Fibroblast of villous mesenchyme (primary cell): Measurements from ENCODE around the gene EP400. TPM values are rescaled to one million over a fixed set of nuclear protein-coding genes. Genes with fewer than 3 reads are reported as not detected.

Source experiments
- DNase-seq: peaks from one replicate; pipeline ENCODE4 v3.0.0-alpha.2; 2010; ENCODE audit warnings: low read depth
- H3K4me3 ChIP-seq: 2 replicates; pipeline ENCODE4 v1.5.1; 2011; ENCODE audit warnings: low read depth, mild to moderate bottlenecking, low read length
- CTCF ChIP-seq: IDR thresholded peaks from 2 replicates; pipeline ENCODE4 v1.5.1; 2012; ENCODE audit warnings: low read depth, mild to moderate bottlenecking, low read length; ENCODE audit not compliant: insufficient read depth
- total RNA-seq: library from RNA; depleted of rRNA; stranded (reverse); fragments of >200 nt; gene quantifications from 2 replicates; pipeline ENCODE4 v1.2.3, GENCODE V29; 2012

Gene EP400
- total RNA-seq, 1 donor, result 13.0 TPM

- DNase-seq, result no peak
- H3K4me3 ChIP-seq, result no peak overlapping the region
- no peak for TF ChIP-seq CTCF
These were observed 167.2 kb downstream of the EP400 start for GRCh38 chr12:132116709-132117557.

DNA sequence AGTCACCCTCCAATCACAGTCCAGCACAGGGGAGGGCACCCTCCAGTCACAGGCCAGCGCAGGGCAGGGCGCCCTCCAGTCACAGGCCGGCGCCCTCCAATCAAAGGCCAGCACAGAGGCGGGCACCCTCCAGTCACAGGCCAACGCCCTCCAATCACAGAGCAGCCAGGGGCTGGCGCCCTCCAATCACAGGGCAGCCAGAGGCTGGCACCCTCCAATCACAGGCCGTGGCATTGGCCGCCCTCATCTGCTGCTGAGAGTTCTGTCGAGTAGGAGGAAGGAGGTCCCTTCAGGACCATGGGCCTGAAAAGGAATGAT is 167.8 kb downstream of the EP400 start:
- no peak for DNase-seq
- no peak overlapping the region for H3K4me3 ChIP-seq
- TF ChIP-seq CTCF, result no peak

DNA sequence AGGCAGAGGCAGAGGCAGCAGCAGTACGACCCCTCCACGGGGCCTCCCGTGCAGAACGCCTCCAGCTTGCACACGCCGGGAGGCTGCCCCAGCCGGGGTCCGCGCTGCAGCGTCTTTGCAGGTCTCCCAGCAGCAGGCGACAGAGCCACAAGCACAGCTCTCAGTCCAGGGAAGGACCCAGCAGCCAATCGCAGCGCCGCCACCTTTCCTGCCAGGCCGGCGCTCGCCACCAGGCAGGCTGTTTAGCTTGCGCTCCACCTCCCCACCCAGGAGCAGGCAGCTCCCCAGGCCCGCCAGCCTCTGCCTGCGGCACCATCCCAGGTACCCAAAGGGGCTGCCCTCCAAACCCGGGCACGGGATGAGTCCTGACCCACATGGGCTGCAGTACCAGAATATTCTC is 169.1 kb downstream of the EP400 start:
- H3K4me3 ChIP-seq, result no peak overlapping the region
- no peak for TF ChIP-seq CTCF
- no peak for DNase-seq

- no peak for TF ChIP-seq CTCF
- H3K4me3 ChIP-seq, result no peak overlapping the region
- no peak for DNase-seq
These were observed 171.5 kb downstream of the EP400 start for GRCh38 chr12:132121283-132121682.

- no peak for TF ChIP-seq CTCF
- no peak for DNase-seq
These were observed 174.4 kb downstream of the EP400 start for GRCh38 chr12:132123970-132124765.

GRCh38 chr12:132124766-132125425 is 175.2 kb downstream of the EP400 start:
- TF ChIP-seq CTCF, result no peak
- H3K4me3 ChIP-seq, result no peak overlapping the region
- no peak for DNase-seq

More at GRCh38 chr12:132123970-132124765, 174.4 kb downstream of the EP400 start:
- H3K4me3 ChIP-seq, result no peak overlapping the region
